ENCODE measurements around the gene MYLK3.
"Not testable (repeated sequence)": the region's sequence is repeated elsewhere in the genome, so short reads cannot be mapped to it uniquely, and the experiment has no call there.

MYLK3 gene

GRCh38 chr16:46788891-46789474 lies 40.8 kb upstream of the MYLK3 start:
- no peak for TF ChIP-seq CTCF (conservative IDR thresholded peaks at IDR 0.05; ENCODE audit: low read depth)
- DNase-seq (ENCODE audit: low spot score) = no peak
- POLR2A ChIA-PET (ENCODE audit: low non-redundant PET) = no interaction called here
- no peak overlapping the region for H3K27ac ChIP-seq
- CTCF ChIA-PET = no interaction called here

GRCh38 chr16:46787909-46788308 lies 39.8 kb upstream of the MYLK3 start:
- CTCF ChIA-PET = no interaction called here
- no peak for TF ChIP-seq CTCF (conservative IDR thresholded peaks at IDR 0.05; ENCODE audit: low read depth)
- no peak for DNase-seq (ENCODE audit: low spot score)

GRCh38 chr16:46785076-46785845 lies 37.1 kb upstream of the MYLK3 start:
- ChIA-PET CTCF (interaction anchor here (0.6 kb wide), 1 partner anchor 100 kb away, joined by 3 read pairs; no protein-coding TSS in a partner anchor), POLR2A (ENCODE audit: low non-redundant PET) (no interaction called here)
- H3K27ac ChIP-seq = no peak overlapping the region
- no peak for TF ChIP-seq CTCF (conservative IDR thresholded peaks at IDR 0.05; ENCODE audit: low read depth)
- DNase-seq (ENCODE audit: low spot score) = no peak

More at GRCh38 chr16:46787909-46788308, 39.8 kb upstream of the MYLK3 start:
- no peak overlapping the region for H3K27ac ChIP-seq
- POLR2A ChIA-PET (ENCODE audit: low non-redundant PET) = no interaction called here

- DNase-seq (ENCODE audit: low spot score); CTCF ChIA-PET; POLR2A ChIA-PET (ENCODE audit: low non-redundant PET); H3K27ac ChIP-seq: not testable (repeated sequence)
Measured at GRCh38 chr16:46784569-46784968, 36.4 kb upstream of the MYLK3 start.

- no peak overlapping the region for H3K27ac ChIP-seq
- DNase-seq (ENCODE audit: low spot score) = no peak
- TF ChIP-seq CTCF (conservative IDR thresholded peaks at IDR 0.05; ENCODE audit: low read depth) = no peak
- POLR2A ChIA-PET (ENCODE audit: low non-redundant PET) = no interaction called here
- CTCF ChIA-PET = no interaction called here
Measured at GRCh38 chr16:46783800-46784199, 35.7 kb upstream of the MYLK3 start.

- TF ChIP-seq CTCF (conservative IDR thresholded peaks at IDR 0.05; ENCODE audit: low read depth) = no peak
- POLR2A ChIA-PET (ENCODE audit: low non-redundant PET) = no interaction called here
- no peak overlapping the region for H3K27ac ChIP-seq
- CTCF ChIA-PET = interaction anchor here (0.6 kb wide), 1 partner anchor 64 kb away, joined by 4 read pairs; no protein-coding TSS in a partner anchor
- no peak for DNase-seq (ENCODE audit: low spot score)
Measured at GRCh38 chr16:46782320-46782719, 34.2 kb upstream of the MYLK3 start.

GRCh38 chr16:46777804-46778203 lies 29.7 kb upstream of the MYLK3 start:
- CTCF ChIA-PET = no interaction called here
- no peak for TF ChIP-seq CTCF (conservative IDR thresholded peaks at IDR 0.05; ENCODE audit: low read depth)
- POLR2A ChIA-PET (ENCODE audit: low non-redundant PET) = no interaction called here
- H3K27ac ChIP-seq = no peak overlapping the region
- no peak for DNase-seq (ENCODE audit: low spot score)
